NT2/D1 (cell line): ENCODE data around the gene TTLL8.

Experiments used
- DNase-seq: peaks from one replicate; pipeline ENCODE4 v3.0.0-alpha.2; 2011; ENCODE audit warnings: low read depth, low spot score
- H3K27me3 ChIP-seq: 2 replicates; pipeline ENCODE4 v1.6.0; 2011; ENCODE audit warnings: mild to moderate bottlenecking; ENCODE audit not compliant: insufficient read length, insufficient read depth
- H3K36me3 ChIP-seq: 2 replicates; pipeline ENCODE4 v1.6.1; 2011; ENCODE audit warnings: mild to moderate bottlenecking, low read length, mixed read lengths; ENCODE audit not compliant: insufficient read depth, insufficient read length
- H3K4me1 ChIP-seq: 2 replicates; pipeline ENCODE4 v1.5.1; 2011; ENCODE audit not compliant: insufficient read depth, insufficient read length
- H3K4me3 ChIP-seq: 2 replicates; pipeline ENCODE4 v1.5.1; 2011; ENCODE audit warnings: low read depth; ENCODE audit not compliant: insufficient read length
- H3K9ac ChIP-seq: 2 replicates; pipeline ENCODE4 v1.6.0; 2011; ENCODE audit warnings: low read depth; ENCODE audit not compliant: insufficient read length
- H3K9me3 ChIP-seq: 2 replicates; pipeline ENCODE4 v1.5.1; 2011; ENCODE audit warnings: mild to moderate bottlenecking, low read length; ENCODE audit not compliant: insufficient read depth
- SUZ12 ChIP-seq: IDR thresholded peaks from 2 replicates; pipeline ENCODE4 v1.6.1; 2011; ENCODE audit not compliant: insufficient read length, insufficient read depth; ENCODE audit errors: extremely low read depth
- YY1 ChIP-seq: IDR thresholded peaks from 2 replicates; pipeline ENCODE4 v1.6.1; 2011; ENCODE audit not compliant: insufficient read length, insufficient read depth
- ZNF274 ChIP-seq: IDR thresholded peaks from 2 replicates; pipeline ENCODE4 v1.6.1; 2011; ENCODE audit warnings: mild to moderate bottlenecking, low read depth, low read length

The TTLL8 gene

GRCh38 chr22:50034126-50035081 lies 23.7 kb downstream of the TTLL8 start:
- H3K9ac ChIP-seq = no peak overlapping the region
- H3K9me3 ChIP-seq = peaks cover 11% of the 10 kb centered on the region; the same call in 1 of the 2 replicates
- no peak for DNase-seq
- H3K36me3 ChIP-seq = no peaks in the 10 kb centered on the region
- TF ChIP-seq SUZ12 = no peak
- TF ChIP-seq YY1 = no peak
- no peak for TF ChIP-seq ZNF274
- H3K27me3 ChIP-seq = peaks cover 13% of the 10 kb centered on the region
- H3K4me3 ChIP-seq = no peak overlapping the region
- H3K4me1 ChIP-seq = peaks cover 3% of the 10 kb centered on the region

GRCh38 chr22:50032941-50033601 lies 25.0 kb downstream of the TTLL8 start:
- no peak for DNase-seq
- no peak overlapping the region for H3K9ac ChIP-seq
- peaks cover 18% of the 10 kb centered on the region for H3K27me3 ChIP-seq
- H3K4me1 ChIP-seq = peaks cover 3% of the 10 kb centered on the region
- H3K36me3 ChIP-seq = no peaks in the 10 kb centered on the region
- TF ChIP-seq ZNF274 (no peak), YY1 (no peak)
- H3K9me3 ChIP-seq = no peaks in the 10 kb centered on the region
- H3K4me3 ChIP-seq = no peak overlapping the region

DNA sequence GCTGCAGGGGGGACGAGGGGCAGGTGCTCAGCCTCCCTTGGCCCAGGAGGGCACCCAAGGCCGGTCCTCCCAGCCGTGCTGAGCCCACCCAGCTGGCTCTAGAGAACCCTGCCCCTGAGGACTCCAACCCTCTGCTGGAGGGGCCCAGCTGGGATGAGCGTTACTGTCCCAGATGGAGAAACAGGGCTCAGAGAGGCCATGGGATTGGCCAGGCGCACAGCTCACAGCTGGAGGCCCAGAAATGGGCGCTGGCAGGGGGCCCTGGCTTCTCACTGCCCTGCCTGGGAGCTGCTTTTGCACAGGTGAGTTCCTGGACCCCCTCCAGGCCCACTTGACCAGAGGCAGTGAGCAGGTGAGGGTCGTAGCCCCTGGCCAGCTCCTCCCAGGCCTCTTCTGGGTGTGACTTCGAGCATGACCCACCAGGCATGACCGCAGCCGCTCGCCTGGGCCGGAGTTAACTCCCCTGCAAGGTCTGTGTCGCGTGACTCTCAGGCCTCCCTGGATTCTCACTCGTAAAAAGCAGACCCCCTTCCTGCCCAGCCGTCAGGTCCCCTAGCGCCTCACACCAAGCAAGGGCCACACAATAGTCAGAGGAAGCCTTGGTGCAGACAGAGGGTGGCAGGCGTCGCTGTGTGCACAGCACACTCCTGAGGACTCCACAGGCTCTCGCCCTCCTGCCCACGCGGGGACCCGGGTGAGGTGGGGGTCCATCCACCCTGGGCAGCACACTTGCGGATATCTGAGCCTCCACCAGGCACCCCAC lies 25.8 kb downstream of the TTLL8 start:
- TF ChIP-seq SUZ12 (no peak), YY1 (no peak), ZNF274 (no peak)
- peaks cover 5% of the 10 kb centered on the region for H3K4me1 ChIP-seq
- peaks cover 23% of the 10 kb centered on the region for H3K27me3 ChIP-seq
- H3K4me3 ChIP-seq = no peak overlapping the region
- no peak for DNase-seq
- H3K36me3 ChIP-seq = no peaks in the 10 kb centered on the region
- no peak overlapping the region for H3K9ac ChIP-seq
- no peaks in the 10 kb centered on the region for H3K9me3 ChIP-seq

GRCh38 chr22:50031189-50032091 lies 26.7 kb downstream of the TTLL8 start:
- Histone ChIP-seq H3K4me1 (peaks cover 5% of the 10 kb centered on the region), H3K27me3 (peaks cover 23% of the 10 kb centered on the region), H3K9ac (no peak overlapping the region), H3K36me3 (no peaks in the 10 kb centered on the region), H3K9me3 (no peaks in the 10 kb centered on the region), H3K4me3 (no peak overlapping the region)
- no peak for TF ChIP-seq SUZ12
- TF ChIP-seq ZNF274 = no peak
- TF ChIP-seq YY1 = no peak
- DNase-seq = no peak

DNA sequence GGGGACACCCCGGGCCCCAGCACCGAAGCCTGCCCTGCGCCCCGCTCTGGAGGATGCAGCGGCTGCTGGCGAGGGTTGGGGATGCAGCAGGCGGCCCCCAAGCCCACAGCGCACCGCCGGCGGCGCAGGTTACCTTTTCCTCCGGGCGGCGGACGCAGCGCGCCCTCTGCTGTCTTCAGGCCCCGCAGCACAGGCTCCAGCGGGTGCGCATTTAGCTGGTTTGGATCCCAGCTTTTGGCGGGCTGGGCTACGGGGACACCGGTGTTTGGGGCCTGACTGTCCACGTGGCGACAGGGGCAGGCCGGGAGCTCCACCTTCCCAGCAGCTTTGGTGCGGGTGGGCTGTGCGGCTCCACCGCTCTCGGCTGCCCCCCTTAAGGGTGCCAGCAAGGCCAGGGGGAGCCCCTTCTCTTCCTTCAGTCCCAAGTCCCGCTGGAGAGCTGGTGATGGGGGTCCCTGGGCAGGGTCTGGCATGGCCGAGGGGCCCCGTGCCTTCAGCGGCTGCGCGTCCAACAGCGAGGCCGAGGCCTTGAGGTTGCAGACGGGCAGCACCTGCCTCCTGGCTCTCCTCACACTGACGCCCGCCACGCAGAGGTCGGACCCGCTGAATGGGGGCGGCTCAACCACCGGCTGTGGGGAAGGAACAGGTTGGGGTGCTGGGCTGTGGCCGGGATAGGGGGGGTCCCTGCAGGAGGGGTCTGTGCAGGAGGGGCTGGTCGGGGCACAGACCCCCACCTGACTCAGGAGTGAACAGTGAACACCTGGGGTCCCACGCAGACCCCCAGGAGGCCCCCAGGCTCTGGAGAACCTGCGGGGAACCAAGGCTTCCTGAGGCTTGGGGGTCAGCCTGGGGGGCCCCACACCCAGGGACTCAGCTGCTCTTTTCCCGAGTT lies 27.6 kb downstream of the TTLL8 start:
- H3K9me3 ChIP-seq = no peaks in the 10 kb centered on the region
- H3K9ac ChIP-seq = peak overlapping the region; percentile 32
- no peaks in the 10 kb centered on the region for H3K36me3 ChIP-seq
- H3K4me3 ChIP-seq = no peak overlapping the region
- TF ChIP-seq SUZ12 = no peak
- TF ChIP-seq ZNF274 = no peak
- TF ChIP-seq YY1 = no peak
- H3K4me1 ChIP-seq = peaks cover 5% of the 10 kb centered on the region
- DNase-seq = peak; percentile 48
- H3K27me3 ChIP-seq = peaks cover 23% of the 10 kb centered on the region
